Measurements from ENCODE around the gene ZDHHC14.

DNA sequence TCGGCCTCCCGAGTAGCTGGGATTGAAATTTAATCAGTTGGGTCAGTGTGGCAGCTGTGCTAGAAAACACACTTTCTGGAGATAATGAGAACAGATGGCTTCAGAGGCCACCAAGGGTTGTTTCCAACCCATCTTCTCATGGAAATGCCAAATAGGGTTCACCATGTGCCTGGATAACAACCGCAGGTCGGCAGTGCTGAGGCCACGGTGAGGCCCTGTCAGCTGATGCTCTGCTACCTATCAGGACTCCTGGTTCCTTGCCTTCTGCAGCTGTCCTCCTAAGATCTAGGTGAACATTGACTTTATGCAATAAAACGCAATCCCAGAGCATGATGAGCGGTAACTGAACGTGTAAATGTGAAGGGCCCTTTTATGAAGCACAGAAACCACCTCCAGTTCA is 302.7 kb downstream of the ZDHHC14 start:
- TF ChIP-seq POLR2A (IDR thresholded peaks at IDR 0.05) (no peak), POLR2AphosphoS5 (IDR thresholded peaks at IDR 0.05) (no peak)
- TF ChIP-seq, protein P1, sequence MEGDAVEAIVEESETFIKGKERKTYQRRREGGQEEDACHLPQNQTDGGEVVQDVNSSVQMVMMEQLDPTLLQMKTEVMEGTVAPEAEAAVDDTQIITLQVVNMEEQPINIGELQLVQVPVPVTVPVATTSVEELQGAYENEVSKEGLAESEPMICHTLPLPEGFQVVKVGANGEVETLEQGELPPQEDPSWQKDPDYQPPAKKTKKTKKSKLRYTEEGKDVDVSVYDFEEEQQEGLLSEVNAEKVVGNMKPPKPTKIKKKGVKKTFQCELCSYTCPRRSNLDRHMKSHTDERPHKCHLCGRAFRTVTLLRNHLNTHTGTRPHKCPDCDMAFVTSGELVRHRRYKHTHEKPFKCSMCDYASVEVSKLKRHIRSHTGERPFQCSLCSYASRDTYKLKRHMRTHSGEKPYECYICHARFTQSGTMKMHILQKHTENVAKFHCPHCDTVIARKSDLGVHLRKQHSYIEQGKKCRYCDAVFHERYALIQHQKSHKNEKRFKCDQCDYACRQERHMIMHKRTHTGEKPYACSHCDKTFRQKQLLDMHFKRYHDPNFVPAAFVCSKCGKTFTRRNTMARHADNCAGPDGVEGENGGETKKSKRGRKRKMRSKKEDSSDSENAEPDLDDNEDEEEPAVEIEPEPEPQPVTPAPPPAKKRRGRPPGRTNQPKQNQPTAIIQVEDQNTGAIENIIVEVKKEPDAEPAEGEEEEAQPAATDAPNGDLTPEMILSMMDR (IDR thresholded peaks at IDR 0.05): no peak
